IPS DF 6.9 (cell line): Measurements from ENCODE around the gene ALK.

ENCODE experiments used
- DNase-seq: peaks from one replicate; pipeline ENCODE4 v3.0.0-alpha.2; 2013; ENCODE audit warnings: low read depth, low spot score
- H3K27ac ChIP-seq: one replicate; pipeline ENCODE4 v1.5.1; 2013; ENCODE audit warnings: low read length, control low read depth
- H3K27me3 ChIP-seq: 2 replicates; pipeline ENCODE4 v1.6.1; 2013; ENCODE audit warnings: mild to moderate bottlenecking, low read length; ENCODE audit not compliant: control insufficient read depth, insufficient read depth
- H3K36me3 ChIP-seq: 2 replicates; pipeline ENCODE4 v1.6.1; 2013; ENCODE audit warnings: low read length; ENCODE audit not compliant: control insufficient read depth, insufficient read depth
- H3K4me1 ChIP-seq: 2 replicates; pipeline ENCODE4 v1.6.1; 2013; ENCODE audit warnings: low read length; ENCODE audit not compliant: control insufficient read depth, insufficient read depth
- H3K4me3 ChIP-seq: 2 replicates; pipeline ENCODE4 v1.5.1; 2013; ENCODE audit warnings: mild to moderate bottlenecking, low read length
- H3K9me3 ChIP-seq: 2 replicates; pipeline ENCODE4 v1.6.1; 2013; ENCODE audit warnings: low read length, inconsistent platforms; ENCODE audit not compliant: control insufficient read depth, insufficient read depth
- WGBS: extraction: QIAGEN DNeasy Blood & Tissue Kit; methylation state at CpG from one replicate; pipeline ENCODE4 v1.1.7; 2013; ENCODE audit warnings: mixed read lengths, missing lambda C conversion rate; ENCODE audit not compliant: insufficient read length, insufficient coverage; 5-methylcytosine and 5-hydroxymethylcytosine counted together

ALK gene

GRCh38 chr2:29311458-29311857 lies 609.9 kb downstream of the ALK start:
- Histone ChIP-seq H3K9me3 (no peaks in the 10 kb centered on the region), H3K27me3 (no peaks in the 10 kb centered on the region), H3K4me3 (no peak overlapping the region), H3K27ac (no peak overlapping the region), H3K36me3 (no peaks in the 10 kb centered on the region), H3K4me1 (no peaks in the 10 kb centered on the region)
- no peak for DNase-seq
- no CpG with 5 or more reads among the region's 5 CpGs for WGBS

GRCh38 chr2:29310650-29311348 lies 610.6 kb downstream of the ALK start:
- Histone ChIP-seq H3K9me3 (no peaks in the 10 kb centered on the region), H3K27me3 (no peaks in the 10 kb centered on the region), H3K27ac (no peak overlapping the region), H3K4me1 (no peaks in the 10 kb centered on the region), H3K36me3 (no peaks in the 10 kb centered on the region), H3K4me3 (no peak overlapping the region)
- WGBS: no CpG with 5 or more reads among the region's 10 CpGs
- DNase-seq: no peak

GRCh38 chr2:29309090-29310029 lies 612.0 kb downstream of the ALK start:
- H3K36me3 ChIP-seq: no peaks in the 10 kb centered on the region
- DNase-seq: peak; percentile 74
- no peaks in the 10 kb centered on the region for H3K9me3 ChIP-seq
- no peak overlapping the region for H3K27ac ChIP-seq
- no peaks in the 10 kb centered on the region for H3K4me1 ChIP-seq
- WGBS: no CpG with 5 or more reads among the region's 9 CpGs
- H3K27me3 ChIP-seq: no peaks in the 10 kb centered on the region
- H3K4me3 ChIP-seq: no peak overlapping the region

- no peaks in the 10 kb centered on the region for H3K9me3 ChIP-seq
- no peaks in the 10 kb centered on the region for H3K36me3 ChIP-seq
- H3K4me1 ChIP-seq: no peaks in the 10 kb centered on the region
- no CpG with 5 or more reads among the region's 9 CpGs for WGBS
- DNase-seq: no peak
- no peak overlapping the region for H3K27ac ChIP-seq
- H3K4me3 ChIP-seq: no peak overlapping the region
- H3K27me3 ChIP-seq: no peaks in the 10 kb centered on the region
These were observed 613.0 kb downstream of the ALK start for GRCh38 chr2:29308366-29308765.

- no peaks in the 10 kb centered on the region for H3K9me3 ChIP-seq
- DNase-seq: no peak
These were observed 613.9 kb downstream of the ALK start for GRCh38 chr2:29307519-29307918.

GRCh38 chr2:29305762-29306161 lies 615.6 kb downstream of the ALK start:
- Histone ChIP-seq H3K27me3 (no peaks in the 10 kb centered on the region), H3K9me3 (no peaks in the 10 kb centered on the region), H3K4me1 (no peaks in the 10 kb centered on the region), H3K36me3 (no peaks in the 10 kb centered on the region), H3K4me3 (no peak overlapping the region), H3K27ac (no peak overlapping the region)
- WGBS: no CpG with 5 or more reads among the region's 6 CpGs
- DNase-seq: no peak

More at GRCh38 chr2:29307519-29307918, 613.9 kb downstream of the ALK start:
- no peaks in the 10 kb centered on the region for H3K27me3 ChIP-seq
- no peaks in the 10 kb centered on the region for H3K36me3 ChIP-seq
- no peaks in the 10 kb centered on the region for H3K4me1 ChIP-seq
- no peak overlapping the region for H3K27ac ChIP-seq
- WGBS: no CpG with 5 or more reads among the region's 2 CpGs
- H3K4me3 ChIP-seq: no peak overlapping the region

- no peak for DNase-seq
- WGBS: no CpG with 5 or more reads among the region's 4 CpGs
- Histone ChIP-seq H3K4me1 (no peaks in the 10 kb centered on the region), H3K9me3 (no peaks in the 10 kb centered on the region), H3K4me3 (no peak overlapping the region), H3K36me3 (no peaks in the 10 kb centered on the region), H3K27me3 (no peaks in the 10 kb centered on the region), H3K27ac (no peak overlapping the region)
These were observed 616.9 kb downstream of the ALK start for GRCh38 chr2:29304399-29305060.

GRCh38 chr2:29296585-29296984 lies 624.8 kb downstream of the ALK start:
- DNase-seq: no peak
- Histone ChIP-seq H3K27me3 (no peaks in the 10 kb centered on the region), H3K27ac (no peak overlapping the region), H3K9me3 (no peaks in the 10 kb centered on the region), H3K36me3 (no peaks in the 10 kb centered on the region), H3K4me1 (no peaks in the 10 kb centered on the region), H3K4me3 (no peak overlapping the region)
- no CpG with 5 or more reads among the region's 10 CpGs for WGBS

- no peaks in the 10 kb centered on the region for H3K27me3 ChIP-seq
- no peak overlapping the region for H3K27ac ChIP-seq
- H3K4me3 ChIP-seq: no peak overlapping the region
- no peak for DNase-seq
- WGBS: no CpG with 5 or more reads among the region's 4 CpGs
- no peaks in the 10 kb centered on the region for H3K9me3 ChIP-seq
- no peaks in the 10 kb centered on the region for H3K36me3 ChIP-seq
- no peaks in the 10 kb centered on the region for H3K4me1 ChIP-seq
These were observed 625.5 kb downstream of the ALK start for GRCh38 chr2:29295845-29296244.

GRCh38 chr2:29293830-29294438 lies 627.5 kb downstream of the ALK start:
- Histone ChIP-seq H3K36me3 (no peaks in the 10 kb centered on the region), H3K4me3 (no peak overlapping the region), H3K9me3 (no peaks in the 10 kb centered on the region), H3K27me3 (no peaks in the 10 kb centered on the region), H3K4me1 (peaks cover 2% of the 10 kb centered on the region; the same call in 1 of the 2 replicates), H3K27ac (no peak overlapping the region)
- DNase-seq: peak; percentile 73
- no CpG with 5 or more reads among the region's 5 CpGs for WGBS
